PC-3 (cell line): ENCODE data around the gene FTO. TPM values are rescaled to one million over a fixed set of nuclear protein-coding genes. Genes with fewer than 3 reads are reported as not detected.

Experiments
- ATAC-seq: fragments of 200-7000 bp; cut with Tn5 transposase; 2 replicates; pipeline ENCODE4 v1.9.1; 2020; ENCODE audit warnings: mild to moderate bottlenecking, moderate library complexity
- BruUV-seq: library from RNA; stranded (reverse); fragments of 400-500 nt; replicated peaks from 2 replicates; lab custom pipeline; 2021; lab: Mats Ljungman, UMichigan
- CTCF ChIA-PET: fragments of 300-600 bp; sonication (Branson Sonifier 250); formaldehyde crosslinking; loops from one replicate; lab custom pipeline; 2022; ENCODE audit warnings: antibody characterized with exemption; lab: Charles Lee
- POLR2A ChIA-PET: fragments of 300-600 bp; sonication (Branson Sonifier 250); formaldehyde crosslinking; loops from one replicate; lab custom pipeline; 2022; ENCODE audit warnings: antibody characterized with exemption; ENCODE audit not compliant: unreplicated experiment; lab: Charles Lee
- DNase-seq: peaks from one replicate; pipeline ENCODE4 v3.0.0-alpha.2; 2015
- H2AFZ ChIP-seq: fragments of 300-600 bp; sonication (generic); 2 replicates; pipeline ENCODE4 v1.6.0; 2016; ENCODE audit warnings: antibody characterized with exemption, low read length
- H3F3A ChIP-seq: fragments of 300-600 bp; sonication (generic); one replicate; pipeline ENCODE4 v1.6.0; 2017; ENCODE audit warnings: antibody characterized with exemption, low read length, control low read depth, mild to moderate bottlenecking; ENCODE audit not compliant: unreplicated experiment
- H3K27ac ChIP-seq: fragments of 300-600 bp; sonication (generic); 2 replicates; pipeline ENCODE4 v1.5.1; 2016; ENCODE audit warnings: mild to moderate bottlenecking, low read length
- H3K27me3 ChIP-seq: fragments of 300-600 bp; sonication (generic); 2 replicates; pipeline ENCODE4 v1.6.1; 2016; ENCODE audit warnings: low read length, mixed read lengths
- H3K36me3 ChIP-seq: fragments of 300-600 bp; sonication (generic); 2 replicates; pipeline ENCODE4 v1.6.1; 2016; ENCODE audit warnings: low read depth, mixed run types, low read length, mixed read lengths
- H3K4me1 ChIP-seq: fragments of 300-600 bp; sonication (generic); 2 replicates; pipeline ENCODE4 v1.5.1; 2016; ENCODE audit warnings: low read length; ENCODE audit not compliant: insufficient read depth
- H3K4me2 ChIP-seq: fragments of 300-600 bp; sonication (generic); 2 replicates; pipeline ENCODE4 v1.6.0; 2016; ENCODE audit warnings: low read length
- H3K4me3 ChIP-seq: fragments of 300-600 bp; sonication (generic); 2 replicates; pipeline ENCODE4 v1.5.1; 2016; ENCODE audit warnings: mild to moderate bottlenecking, low read length, mixed read lengths
- H3K79me2 ChIP-seq: fragments of 300-600 bp; sonication (generic); 2 replicates; pipeline ENCODE4 v1.6.1; 2017; ENCODE audit warnings: low read length, mixed read lengths
- H3K9ac ChIP-seq: fragments of 300-600 bp; sonication (generic); 2 replicates; pipeline ENCODE4 v1.6.0; 2016; ENCODE audit warnings: mild to moderate bottlenecking, low read length
- H3K9me2 ChIP-seq: fragments of 300-600 bp; sonication (generic); replicated peaks from 2 replicates; pipeline ENCODE4 v1.6.1; 2016; ENCODE audit warnings: mixed run types, low read length, mixed read lengths
- H3K9me3 ChIP-seq: fragments of 300-600 bp; sonication (generic); 2 replicates; pipeline ENCODE4 v1.6.1; 2016; ENCODE audit warnings: low read length, mixed read lengths
- H4K20me1 ChIP-seq: fragments of 300-600 bp; sonication (generic); 2 replicates; pipeline ENCODE4 v1.6.1; 2016; ENCODE audit warnings: low read length, mixed read lengths
- CTCF ChIP-seq: fragments of 300-600 bp; sonication (generic); conservative IDR thresholded peaks from 2 replicates; pipeline ENCODE4 v1.5.1; 2017; ENCODE audit warnings: antibody characterized with exemption, low read depth, mild to moderate bottlenecking, low read length
- EZH2 ChIP-seq: fragments of 300-600 bp; sonication (generic); IDR thresholded peaks from one replicate; pipeline ENCODE4 v1.6.1; 2017; ENCODE audit warnings: antibody characterized with exemption, mild to moderate bottlenecking, low read length; ENCODE audit not compliant: unreplicated experiment
- EZH2phosphoT487 ChIP-seq: fragments of 300-600 bp; sonication (generic); IDR thresholded peaks from 2 replicates; pipeline ENCODE4 v1.6.1; 2018; ENCODE audit warnings: mild to moderate bottlenecking, antibody characterized with exemption, low read length, borderline replicate concordance
- intact Hi-C: fragments of 100-400 bp; cut with micrococcal nuclease; formaldehyde crosslinking; loops from 2 replicates; pipeline ENCODE4 v1.9.0; 2023
- total RNA-seq: library from RNA; depleted of rRNA; stranded (reverse); fragments of >200 nt; gene quantifications from 2 replicates; pipeline ENCODE4 v1.2.3, GENCODE V29; 2014

The FTO gene
- total RNA-seq, 1 experiment from 2014 or later, result 27.0 TPM

DNA sequence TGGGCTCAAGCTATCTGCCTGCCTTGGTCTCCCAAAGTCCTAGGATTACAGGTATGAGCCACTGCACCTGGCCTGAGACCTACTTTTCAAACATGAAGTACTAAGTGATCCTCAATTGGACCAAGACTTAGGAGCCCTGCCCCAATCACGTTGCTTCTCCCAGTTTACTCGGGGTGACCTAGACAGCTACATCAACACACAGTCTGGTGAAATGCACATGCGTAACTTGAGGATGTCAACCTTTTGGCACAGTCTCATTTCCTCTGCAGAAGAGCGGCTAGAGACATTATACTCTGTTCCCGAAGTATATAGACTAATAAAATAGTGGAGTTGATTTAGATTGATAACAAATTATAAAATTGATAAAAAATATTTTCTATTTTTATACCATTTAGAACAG lies 17.1 kb downstream of the FTO start:
- H3K9ac ChIP-seq, result no peak overlapping the region
- peaks cover 34% of the 10 kb centered on the region for H3K79me2 ChIP-seq
- H3K36me3 ChIP-seq, result no peaks in the 10 kb centered on the region
- TF ChIP-seq CTCF, result no peak
- no peak for TF ChIP-seq EZH2phosphoT487
- no peak for TF ChIP-seq EZH2
- no peaks in the 10 kb centered on the region for H3F3A ChIP-seq
- intact Hi-C loops, result no loop called here
- no peak overlapping the region for H3K27ac ChIP-seq
- no peak for DNase-seq
- no peaks in the 10 kb centered on the region for H3K9me2 ChIP-seq
- H3K27me3 ChIP-seq, result no peaks in the 10 kb centered on the region
- no TSS peak for BruUV-seq
- no peak overlapping the region for H3K4me3 ChIP-seq
- H2AFZ ChIP-seq, result no peak overlapping the region
- POLR2A ChIA-PET, result no interaction called here
- no peak overlapping the region for H3K4me2 ChIP-seq
- no peaks in the 10 kb centered on the region for H3K4me1 ChIP-seq
- H4K20me1 ChIP-seq, result no peaks in the 10 kb centered on the region
- H3K9me3 ChIP-seq, result no peaks in the 10 kb centered on the region
- CTCF ChIA-PET, result no interaction called here
- ATAC-seq, result no peak

DNA sequence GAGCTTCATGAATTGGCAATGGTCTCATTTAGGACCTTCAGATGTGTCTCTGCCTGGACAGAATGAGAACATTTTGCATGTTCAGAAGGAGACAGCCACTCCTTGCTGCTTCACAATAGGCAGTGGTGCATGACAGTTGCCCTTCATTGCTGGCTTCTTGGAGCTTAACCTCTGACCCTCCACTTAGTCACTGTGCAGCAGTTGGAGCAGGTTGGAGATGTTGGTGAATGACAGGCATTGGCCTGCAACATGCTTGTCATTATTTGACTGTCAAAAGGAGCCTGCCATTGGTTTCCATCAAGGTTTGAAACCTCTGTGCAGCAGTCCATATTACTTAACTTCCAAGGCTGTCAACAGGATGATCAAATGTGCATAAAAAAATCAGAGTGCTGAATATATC lies 22.7 kb downstream of the FTO start:
- H3K4me1 ChIP-seq, result peaks cover 7% of the 10 kb centered on the region
- no peaks in the 10 kb centered on the region for H3F3A ChIP-seq
- intact Hi-C loops, result no loop called here
- no peak overlapping the region for H3K4me2 ChIP-seq
- TF ChIP-seq EZH2, result no peak
- TF ChIP-seq EZH2phosphoT487, result no peak
- no peak for TF ChIP-seq CTCF
- H3K4me3 ChIP-seq, result no peak overlapping the region
- DNase-seq, result peak; percentile 52
- H3K36me3 ChIP-seq, result no peaks in the 10 kb centered on the region
- peak; percentile 42; the same call in 1 of the 2 replicates for ATAC-seq
- no peak overlapping the region for H3K27ac ChIP-seq
- ChIA-PET POLR2A (no interaction called here), CTCF (no interaction called here)
- H2AFZ ChIP-seq, result no peak overlapping the region
- H3K79me2 ChIP-seq, result peaks cover 16% of the 10 kb centered on the region
- no peaks in the 10 kb centered on the region for H4K20me1 ChIP-seq
- no TSS peak for BruUV-seq
- no peaks in the 10 kb centered on the region for H3K9me3 ChIP-seq
- no peak overlapping the region for H3K9ac ChIP-seq
- no peaks in the 10 kb centered on the region for H3K9me2 ChIP-seq
- no peaks in the 10 kb centered on the region for H3K27me3 ChIP-seq

GRCh38 chr16:53730693-53731092 lies 26.7 kb downstream of the FTO start:
- Histone ChIP-seq H3K9ac (no peak overlapping the region), H3K27me3 (no peaks in the 10 kb centered on the region), H3K9me2 (no peaks in the 10 kb centered on the region), H3K27ac (no peak overlapping the region), H3K4me2 (no peak overlapping the region), H3K4me1 (peaks cover 18% of the 10 kb centered on the region), H3K79me2 (peaks cover 16% of the 10 kb centered on the region), H3K36me3 (no peaks in the 10 kb centered on the region), H2AFZ (no peak overlapping the region), H3F3A (no peaks in the 10 kb centered on the region), H3K4me3 (no peak overlapping the region), H4K20me1 (no peaks in the 10 kb centered on the region), H3K9me3 (no peaks in the 10 kb centered on the region)
- TF ChIP-seq CTCF, result no peak
- no peak for TF ChIP-seq EZH2
- no peak for TF ChIP-seq EZH2phosphoT487
- BruUV-seq, result no TSS peak
- DNase-seq (no peak), ATAC-seq (no peak)
- ChIA-PET CTCF (no interaction called here), POLR2A (no interaction called here)
- intact Hi-C loops, result no loop called here
